ENCODE results near the gene IKZF1.

The IKZF1 gene

GRCh38 chr7:50307368-50308032 is 3.0 kb downstream of the IKZF1 start:
- peak; percentile 78 for DNase-seq (ENCODE audit: low read depth)
- TF ChIP-seq, protein P1, sequence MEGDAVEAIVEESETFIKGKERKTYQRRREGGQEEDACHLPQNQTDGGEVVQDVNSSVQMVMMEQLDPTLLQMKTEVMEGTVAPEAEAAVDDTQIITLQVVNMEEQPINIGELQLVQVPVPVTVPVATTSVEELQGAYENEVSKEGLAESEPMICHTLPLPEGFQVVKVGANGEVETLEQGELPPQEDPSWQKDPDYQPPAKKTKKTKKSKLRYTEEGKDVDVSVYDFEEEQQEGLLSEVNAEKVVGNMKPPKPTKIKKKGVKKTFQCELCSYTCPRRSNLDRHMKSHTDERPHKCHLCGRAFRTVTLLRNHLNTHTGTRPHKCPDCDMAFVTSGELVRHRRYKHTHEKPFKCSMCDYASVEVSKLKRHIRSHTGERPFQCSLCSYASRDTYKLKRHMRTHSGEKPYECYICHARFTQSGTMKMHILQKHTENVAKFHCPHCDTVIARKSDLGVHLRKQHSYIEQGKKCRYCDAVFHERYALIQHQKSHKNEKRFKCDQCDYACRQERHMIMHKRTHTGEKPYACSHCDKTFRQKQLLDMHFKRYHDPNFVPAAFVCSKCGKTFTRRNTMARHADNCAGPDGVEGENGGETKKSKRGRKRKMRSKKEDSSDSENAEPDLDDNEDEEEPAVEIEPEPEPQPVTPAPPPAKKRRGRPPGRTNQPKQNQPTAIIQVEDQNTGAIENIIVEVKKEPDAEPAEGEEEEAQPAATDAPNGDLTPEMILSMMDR (IDR thresholded peaks at IDR 0.05; ENCODE audit: insufficient read depth, low read depth, low read length, missing control alignments) = no peak
- H3K4me3 ChIP-seq (ENCODE audit: low read depth, low read length) = peak overlapping the region; percentile 81

- DNase-seq (ENCODE audit: low read depth) = no peak
- TF ChIP-seq, protein P1 (IDR thresholded peaks at IDR 0.05; ENCODE audit: insufficient read depth, low read depth, low read length, missing control alignments) = no peak
- H3K4me3 ChIP-seq (ENCODE audit: low read depth, low read length) = peak overlapping the region; percentile 81
These were observed 3.7 kb downstream of the IKZF1 start for GRCh38 chr7:50308203-50308531.

DNA sequence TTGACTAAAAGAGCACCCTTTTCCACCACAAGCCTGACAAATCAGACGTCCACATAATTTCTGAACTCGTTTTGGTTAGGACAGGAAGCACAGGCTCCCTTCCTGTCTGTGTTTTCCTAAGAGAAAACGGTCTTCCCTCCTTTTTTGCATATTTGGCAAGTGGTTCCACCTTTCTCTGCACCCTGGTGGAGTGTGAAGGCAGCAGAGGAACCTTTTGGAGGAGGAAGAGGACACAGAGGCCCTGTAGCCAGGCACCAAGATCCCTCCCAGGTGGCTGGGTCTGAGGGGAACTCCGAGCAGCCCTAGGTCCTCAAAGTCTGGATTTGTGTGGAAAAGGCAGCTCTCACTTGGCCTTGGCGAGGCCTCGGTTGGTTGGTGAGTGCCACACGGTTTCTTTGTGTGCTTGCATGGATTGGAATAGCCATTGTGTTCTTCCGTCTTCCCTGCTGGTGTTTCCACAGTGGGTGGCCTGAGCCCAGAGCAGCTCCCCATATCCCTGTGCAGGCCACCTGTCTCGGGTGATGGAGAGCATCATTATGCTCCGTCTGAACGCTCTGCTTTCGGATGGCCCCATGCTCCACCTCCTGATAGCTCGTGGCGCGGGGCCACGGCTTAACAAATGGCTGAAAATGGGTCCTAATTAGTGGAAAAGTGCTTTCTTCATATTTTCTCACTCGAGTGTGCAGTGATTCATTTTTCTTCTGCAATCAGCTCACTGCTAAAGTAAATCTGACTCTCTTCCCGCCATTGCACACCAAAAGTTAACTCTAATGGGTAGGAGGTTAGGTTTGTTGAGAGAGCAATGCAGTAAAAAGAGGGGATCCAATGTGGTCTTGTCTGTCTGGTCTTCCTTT is 4.2 kb downstream of the IKZF1 start:
- peak overlapping the region; percentile 81 for H3K4me3 ChIP-seq (ENCODE audit: low read depth, low read length)
- peak; percentile 53 for DNase-seq (ENCODE audit: low read depth)

GRCh38 chr7:50309721-50310120 is 5.2 kb downstream of the IKZF1 start:
- no peak for DNase-seq (ENCODE audit: low read depth)
- TF ChIP-seq, protein P1 (IDR thresholded peaks at IDR 0.05; ENCODE audit: insufficient read depth, low read depth, low read length, missing control alignments) = no peak
- H3K4me3 ChIP-seq (ENCODE audit: low read depth, low read length) = peak overlapping the region; percentile 81

More for the DNA sequence above, 4.2 kb downstream of the IKZF1 start:
- TF ChIP-seq, protein P1 (IDR thresholded peaks at IDR 0.05; ENCODE audit: insufficient read depth, low read depth, low read length, missing control alignments) = no peak

DNA sequence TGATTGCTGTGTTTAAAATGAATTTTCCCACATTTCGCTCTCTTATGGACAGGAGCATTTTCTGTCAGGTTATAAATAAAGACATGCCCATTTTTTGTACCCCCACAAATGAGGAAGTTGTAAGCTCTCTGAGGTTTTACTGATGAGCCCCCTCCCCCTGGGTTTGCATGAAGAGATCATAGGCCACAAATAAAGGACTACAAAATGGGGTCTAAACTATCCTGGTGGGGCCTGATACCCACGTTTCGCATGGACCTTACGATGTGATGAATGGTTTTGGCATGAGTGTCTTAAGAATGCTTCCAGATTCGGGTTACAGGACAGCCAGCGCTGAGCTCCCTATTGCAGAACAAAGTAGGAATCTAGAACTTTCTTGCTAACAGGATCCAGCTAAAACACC is 5.8 kb downstream of the IKZF1 start:
- H3K4me3 ChIP-seq (ENCODE audit: low read depth, low read length) = peak overlapping the region; percentile 81
- TF ChIP-seq, protein P1 (IDR thresholded peaks at IDR 0.05; ENCODE audit: insufficient read depth, low read depth, low read length, missing control alignments) = no peak
- no peak for DNase-seq (ENCODE audit: low read depth)

- TF ChIP-seq, protein P1 (IDR thresholded peaks at IDR 0.05; ENCODE audit: insufficient read depth, low read depth, low read length, missing control alignments) = no peak
- peak overlapping the region; percentile 81 for H3K4me3 ChIP-seq (ENCODE audit: low read depth, low read length)
- DNase-seq (ENCODE audit: low read depth) = no peak
These were observed 6.4 kb downstream of the IKZF1 start for GRCh38 chr7:50310956-50311355.

Measured in GM12865 (cell line).